Measurements from ENCODE around the gene SRRM4.

DNA sequence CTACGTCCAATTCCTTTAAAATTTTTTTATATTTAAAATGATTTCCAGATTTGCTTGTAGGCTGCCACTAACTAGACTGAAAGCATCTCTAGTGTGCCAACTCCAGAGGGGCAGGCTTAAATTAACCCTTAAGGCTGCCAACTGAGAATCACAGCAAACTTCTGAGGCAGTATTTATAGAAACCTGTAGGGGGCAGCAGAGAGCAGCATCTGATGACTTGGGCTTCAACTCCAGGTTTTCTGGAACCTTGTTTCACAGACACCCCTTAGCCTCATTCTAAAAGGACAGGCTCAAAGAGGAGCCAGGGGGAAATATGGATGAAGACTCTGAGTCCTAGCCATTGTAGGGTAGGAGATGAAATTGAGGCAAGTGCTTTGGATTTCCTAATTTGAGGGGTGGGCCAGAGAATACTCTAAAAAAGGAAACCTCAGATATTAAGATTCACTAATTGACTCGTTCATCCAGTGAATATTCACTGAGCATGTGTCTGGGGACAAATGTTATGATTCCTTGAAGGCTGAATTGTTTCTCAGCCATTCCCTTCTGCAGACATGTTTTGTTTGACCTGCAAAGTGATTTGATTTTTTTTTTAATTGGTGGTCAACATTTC is 134.1 kb downstream of the SRRM4 start:
- TF ChIP-seq TAF1 (IDR thresholded peaks at IDR 0.05; ENCODE audit: borderline replicate concordance, low read depth, low read length) (no peak), POLR2A (IDR thresholded peaks at IDR 0.05; ENCODE audit: low read depth, low read length) (no peak)
